Tongue (tissue), 2 donors: Measurements from ENCODE around the gene SH2D1A. TPM values are rescaled to one million over a fixed set of nuclear protein-coding genes. Genes with fewer than 3 reads are reported as not detected.
"Not testable (repeated sequence)": the region's sequence is repeated elsewhere in the genome, so short reads cannot be mapped to it uniquely, and the experiment has no call there.

Source experiments
- DNase-seq: peaks from one replicate; pipeline ENCODE4 v3.0.0-alpha.2; 2015
- total RNA-seq: library from RNA; depleted of rRNA; stranded (reverse); fragments of >200 nt; gene quantifications from one replicate; pipeline ENCODE4 v1.2.3, GENCODE V29; 2014

Gene SH2D1A
- 0.41 TPM for total RNA-seq

DNA sequence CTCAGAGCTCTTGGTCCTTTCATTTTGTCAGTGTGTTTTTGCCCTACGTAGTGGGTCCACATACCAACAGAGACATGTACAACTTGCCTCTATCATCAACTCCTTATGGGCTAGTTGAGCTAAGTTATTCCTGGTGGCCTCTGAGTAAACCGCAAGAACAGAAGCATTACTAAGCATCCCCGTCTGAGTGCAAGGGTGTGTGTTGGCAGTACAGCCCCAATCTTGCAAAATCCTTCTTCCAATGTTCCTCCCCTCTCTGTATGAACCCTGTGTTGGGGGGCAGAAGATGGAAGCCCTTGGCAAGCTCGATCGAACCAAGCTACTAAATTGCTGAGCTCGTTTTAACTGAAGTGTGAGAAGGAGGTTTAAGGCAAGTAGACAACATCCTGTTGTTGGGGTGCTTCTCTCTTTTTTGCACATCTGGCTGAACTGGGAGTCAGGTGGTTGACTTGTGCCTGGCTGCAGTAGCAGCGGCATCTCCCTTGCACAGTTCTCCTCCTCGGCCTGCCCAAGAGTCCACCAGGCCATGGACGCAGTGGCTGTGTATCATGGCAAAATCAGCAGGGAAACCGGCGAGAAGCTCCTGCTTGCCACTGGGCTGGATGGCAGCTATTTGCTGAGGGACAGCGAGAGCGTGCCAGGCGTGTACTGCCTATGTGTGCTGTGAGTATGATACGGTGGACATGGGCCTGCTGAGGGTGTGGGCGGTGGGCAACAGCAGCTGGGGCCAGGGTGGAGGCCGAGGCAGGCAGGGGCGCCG is at the start of gene SH2D1A:
SH2D1A (plus strand) TSS at position 447 of the 760 bp plus-strand sequence; CDS start at position 527, 80 bp downstream.
- DNase-seq = no peak

DNA sequence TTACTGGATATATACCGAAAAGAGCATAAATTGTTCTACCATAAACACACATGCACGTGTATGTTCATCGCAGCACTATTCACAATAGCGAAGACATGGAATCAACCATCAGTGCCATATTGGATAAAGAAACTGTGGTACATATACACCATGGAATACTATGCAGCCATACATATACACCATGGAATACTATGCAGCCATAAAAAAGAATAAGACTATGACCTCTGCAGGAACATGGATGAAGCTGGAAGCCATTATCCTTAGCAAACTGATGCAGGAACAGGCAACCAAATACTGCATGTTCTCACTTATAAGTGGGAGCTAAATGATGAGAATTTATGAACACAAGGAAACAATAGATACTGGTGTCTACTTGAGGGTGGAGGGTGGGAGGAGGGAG is 47.0 kb upstream of the SH2D1A start:
- DNase-seq = not testable (repeated sequence)

DNA sequence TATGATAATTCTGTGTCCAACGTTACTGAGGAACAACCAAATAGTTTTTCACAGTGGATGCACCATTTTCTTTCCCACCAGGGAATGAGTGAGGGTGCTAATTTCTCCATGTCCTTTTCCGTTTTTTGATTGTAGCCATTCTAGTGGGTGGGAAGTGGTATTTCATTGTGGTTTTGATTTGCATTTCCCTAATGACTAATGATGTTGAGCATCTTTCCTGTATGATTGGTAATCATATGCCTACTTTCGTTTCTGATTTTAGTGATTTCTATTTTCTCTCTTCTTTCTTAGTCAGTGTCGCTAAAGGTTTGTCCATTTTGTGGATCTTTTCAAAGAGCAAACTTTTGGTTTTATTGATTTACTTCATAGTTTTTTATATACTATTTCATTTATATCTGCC is 46.0 kb upstream of the SH2D1A start:
- DNase-seq = no peak

DNA sequence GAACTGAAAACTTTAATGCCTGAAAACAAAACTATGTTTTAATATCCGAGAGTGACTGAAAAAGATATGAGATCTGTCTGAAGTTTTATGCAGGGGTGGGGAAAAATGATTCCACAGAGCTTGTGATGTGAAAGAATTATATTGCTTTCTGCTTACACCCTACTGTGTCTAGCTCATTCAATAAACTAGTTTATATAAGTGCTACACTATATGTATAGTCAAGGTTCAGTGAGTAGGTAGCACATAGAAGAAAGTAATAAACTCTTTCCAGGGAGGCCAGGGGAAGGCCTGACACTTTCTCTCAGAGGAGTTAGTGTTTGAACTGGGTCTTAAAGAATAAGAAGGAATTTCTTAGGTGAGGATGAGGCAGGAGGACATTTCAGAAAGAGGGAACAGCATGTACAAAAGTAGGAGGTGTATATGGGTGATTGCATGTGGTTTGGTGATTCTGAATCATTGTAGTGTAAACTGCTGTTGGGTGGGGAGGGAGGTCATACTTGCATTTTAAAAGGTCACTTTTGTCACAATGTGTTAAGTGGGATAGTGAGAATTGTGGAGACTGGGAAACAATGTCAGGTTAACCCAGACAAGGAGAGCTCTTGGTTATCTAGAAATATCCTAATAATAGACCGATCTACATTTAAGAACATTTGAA is 39.0 kb upstream of the SH2D1A start:
- DNase-seq = no peak

DNA sequence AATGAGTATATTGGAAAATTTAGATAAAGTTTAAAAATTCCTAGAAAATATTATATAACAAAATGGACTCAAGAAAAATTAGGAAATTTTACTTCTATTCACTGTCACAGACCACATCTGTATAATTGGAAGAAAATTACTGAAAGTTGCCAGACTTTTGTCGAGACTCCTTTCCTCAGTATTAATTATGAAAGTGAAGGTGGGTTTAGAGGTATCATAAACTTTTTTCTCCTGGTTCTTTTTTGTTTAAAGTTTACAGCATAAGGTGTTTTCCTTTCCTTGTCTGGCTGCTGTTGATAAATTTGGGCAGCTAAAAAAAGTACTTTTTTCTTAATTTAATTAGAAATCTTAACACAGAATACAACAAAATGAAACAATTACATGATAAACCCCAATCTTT is 20.6 kb upstream of the SH2D1A start:
- no peak for DNase-seq

DNA sequence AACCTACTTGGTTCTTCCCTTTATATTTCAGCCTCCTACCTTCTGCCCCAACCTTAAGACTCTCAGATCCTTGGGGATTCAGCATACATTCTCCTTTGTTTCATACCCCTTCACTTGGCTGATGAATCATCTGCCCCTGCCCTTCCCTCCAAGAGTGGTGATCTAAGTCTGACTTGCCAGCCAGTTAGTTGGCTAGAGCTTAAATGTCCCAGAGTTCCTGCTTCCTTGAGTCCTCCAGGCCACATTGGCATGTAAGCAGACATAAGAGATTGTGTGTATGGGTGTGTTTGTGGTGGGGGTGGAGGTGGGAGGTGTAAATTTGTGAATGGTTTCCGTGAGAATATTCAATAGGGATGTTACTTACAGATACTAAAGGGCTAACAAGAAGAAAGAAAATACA is 17.6 kb upstream of the SH2D1A start:
- DNase-seq = no peak

DNA sequence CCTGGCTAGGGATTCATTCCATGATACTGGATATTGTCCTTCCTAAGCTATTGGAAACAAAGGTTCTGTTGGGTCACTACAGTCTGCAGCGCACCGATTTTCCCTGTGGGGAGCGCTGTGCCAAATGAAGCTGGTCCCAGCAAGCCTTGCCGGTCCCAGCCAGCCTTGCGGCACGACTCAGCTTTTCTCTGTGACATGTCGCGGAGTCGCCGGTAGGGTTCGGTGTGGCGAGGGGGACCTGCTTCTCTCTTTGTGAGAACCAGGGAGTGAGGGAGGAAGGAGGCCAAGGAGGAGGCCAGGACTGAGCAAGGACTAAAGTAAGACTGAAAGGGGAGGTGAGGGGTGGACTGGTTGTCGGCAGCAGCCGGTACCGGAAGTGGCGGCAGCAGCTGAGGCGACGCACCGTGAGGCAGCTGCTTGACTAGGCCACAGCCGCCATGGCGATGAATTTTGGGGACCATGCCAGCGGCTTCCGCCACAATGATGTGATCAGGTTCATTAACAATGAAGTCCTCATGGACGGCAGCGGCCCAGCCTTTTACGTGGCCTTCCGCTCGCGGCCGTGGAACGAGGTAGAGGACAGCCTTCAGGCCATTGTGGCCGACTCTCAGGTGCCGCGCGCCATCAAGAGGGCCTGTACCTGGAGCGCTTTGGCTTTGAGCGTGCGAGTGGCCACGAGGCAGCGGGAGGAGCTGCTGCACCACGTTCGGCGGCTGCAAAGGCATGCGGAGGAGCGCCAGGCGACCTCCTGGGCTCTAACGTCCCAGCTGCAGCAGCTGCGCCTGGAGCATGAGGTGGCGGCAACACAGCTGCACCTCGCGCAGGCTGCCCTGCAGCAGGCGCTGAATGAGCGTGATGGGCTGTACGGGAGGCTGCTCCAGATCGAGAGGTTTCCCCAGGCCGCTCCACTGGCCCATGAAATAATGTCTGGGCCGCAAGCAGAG is 13.6 kb upstream of the SH2D1A start, which contains the start of gene TEX13D:
TEX13D (plus strand) TSS at position 180 of the 944 bp plus-strand sequence; CDS start at position 438, 258 bp downstream.
- DNase-seq = no peak

DNA sequence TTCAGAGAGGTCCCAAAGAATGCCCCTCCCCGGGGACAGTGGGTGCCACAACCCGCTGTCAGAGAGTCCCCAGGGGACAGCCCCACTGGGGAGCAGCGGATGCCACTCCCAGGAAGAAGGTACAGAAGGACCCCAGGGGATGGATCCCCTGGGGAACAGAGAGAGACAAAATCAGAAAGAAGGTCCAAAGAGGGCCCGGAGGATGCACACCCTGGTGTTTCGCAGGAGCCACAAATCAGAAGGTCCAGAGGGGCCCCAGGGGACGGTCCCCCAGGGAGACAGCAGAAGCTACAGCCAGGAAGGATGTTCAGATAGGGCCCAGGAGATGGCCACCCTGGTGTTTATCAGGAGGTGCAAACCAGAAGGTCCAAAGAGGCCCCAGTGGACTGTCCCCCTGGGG is 12.5 kb upstream of the SH2D1A start:
- no peak for DNase-seq

DNA sequence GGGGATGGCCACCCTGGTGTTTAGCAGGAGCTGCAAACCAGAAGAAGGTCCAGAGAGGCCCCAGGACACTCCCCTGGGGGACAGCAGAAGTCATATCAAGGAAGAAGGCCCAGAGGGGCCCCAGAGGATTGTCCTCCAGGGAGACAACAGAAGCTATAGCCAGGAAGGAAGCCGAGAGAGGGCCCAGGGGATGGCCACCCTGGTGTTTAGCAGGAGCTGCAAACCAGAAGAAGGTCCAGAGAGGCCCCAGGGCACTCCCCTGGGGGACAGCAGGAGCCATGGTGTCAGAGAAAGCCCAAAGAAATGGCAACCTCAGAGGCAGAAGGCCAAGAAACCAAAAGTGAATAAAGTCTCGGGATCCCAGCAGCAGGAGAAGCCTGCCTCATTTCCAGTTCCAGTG is 11.8 kb upstream of the SH2D1A start:
- DNase-seq = not testable (repeated sequence)

DNA sequence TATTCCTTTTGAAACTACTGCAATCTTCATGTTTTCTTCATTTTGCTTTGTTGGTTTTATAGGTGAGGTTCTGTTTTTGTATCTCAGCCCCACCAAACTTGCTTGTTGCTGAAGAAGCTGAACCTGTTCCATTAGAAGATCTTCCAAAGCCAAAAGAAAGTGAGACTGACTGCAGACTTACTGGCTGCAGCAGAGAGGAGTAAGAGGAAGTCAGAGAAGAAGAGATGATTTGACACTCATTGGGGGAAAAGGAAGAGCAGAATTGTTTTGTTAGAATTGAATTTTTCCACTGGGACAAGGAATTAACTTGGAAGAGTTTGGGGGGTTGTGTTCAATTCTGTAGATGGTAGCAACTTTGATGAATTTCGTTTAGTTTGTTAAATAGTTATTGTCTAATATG is 10.8 kb upstream of the SH2D1A start:
- DNase-seq = no peak

DNA sequence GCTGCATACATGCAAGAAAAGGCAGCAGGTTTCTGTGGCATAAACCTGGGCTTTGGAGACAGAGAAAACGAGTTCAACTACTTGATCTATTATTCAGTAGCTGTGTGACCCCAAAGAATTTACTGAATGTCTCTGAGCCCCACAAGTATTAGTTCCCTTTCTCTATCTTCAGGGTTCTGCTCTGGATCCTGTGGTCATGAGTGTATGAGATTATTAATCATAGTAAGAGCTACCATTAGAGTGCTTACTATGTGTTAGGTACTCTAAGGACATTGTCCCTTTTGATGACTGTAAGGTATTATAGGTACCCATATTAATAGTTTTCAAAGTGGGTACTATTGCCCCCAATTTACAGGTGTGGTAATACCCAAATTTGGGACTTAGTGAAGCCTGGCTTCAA is 8.4 kb upstream of the SH2D1A start:
- DNase-seq = no peak

DNA sequence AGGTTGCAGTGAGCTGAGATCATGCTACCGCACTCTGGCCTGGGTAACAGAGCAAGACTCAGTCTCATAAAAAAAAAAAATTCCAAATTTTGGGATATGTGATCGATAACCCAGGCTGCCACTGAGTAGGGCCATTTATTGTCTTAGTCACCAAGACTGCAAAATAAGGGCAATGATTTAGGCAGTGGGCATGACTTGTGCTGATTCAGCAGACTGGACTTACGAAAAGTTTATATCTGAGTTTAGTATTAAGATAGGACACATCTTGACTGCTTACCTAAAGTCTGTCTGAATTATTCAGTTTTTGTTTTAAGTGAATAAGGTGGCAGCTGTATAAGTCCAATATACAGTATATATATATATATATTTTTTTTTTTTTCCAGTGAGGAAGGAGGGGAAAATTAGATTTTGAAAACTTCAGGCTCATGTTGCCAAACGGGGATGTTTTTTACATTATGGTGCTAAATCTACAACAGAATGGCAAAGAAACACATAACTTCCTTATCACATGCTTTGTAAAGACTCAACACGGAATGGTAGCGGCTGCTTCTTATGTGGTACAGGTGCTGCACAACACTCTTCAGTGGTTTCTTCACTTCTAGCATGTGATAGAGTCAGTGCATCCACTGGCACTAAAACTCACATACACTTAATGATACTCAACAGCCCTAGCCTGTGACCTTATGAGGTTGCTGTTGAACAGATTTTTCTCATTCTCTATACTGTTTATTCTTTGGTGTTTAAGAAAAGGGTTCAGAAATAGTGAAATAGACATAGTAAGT is 7.4 kb upstream of the SH2D1A start:
- no peak for DNase-seq

DNA sequence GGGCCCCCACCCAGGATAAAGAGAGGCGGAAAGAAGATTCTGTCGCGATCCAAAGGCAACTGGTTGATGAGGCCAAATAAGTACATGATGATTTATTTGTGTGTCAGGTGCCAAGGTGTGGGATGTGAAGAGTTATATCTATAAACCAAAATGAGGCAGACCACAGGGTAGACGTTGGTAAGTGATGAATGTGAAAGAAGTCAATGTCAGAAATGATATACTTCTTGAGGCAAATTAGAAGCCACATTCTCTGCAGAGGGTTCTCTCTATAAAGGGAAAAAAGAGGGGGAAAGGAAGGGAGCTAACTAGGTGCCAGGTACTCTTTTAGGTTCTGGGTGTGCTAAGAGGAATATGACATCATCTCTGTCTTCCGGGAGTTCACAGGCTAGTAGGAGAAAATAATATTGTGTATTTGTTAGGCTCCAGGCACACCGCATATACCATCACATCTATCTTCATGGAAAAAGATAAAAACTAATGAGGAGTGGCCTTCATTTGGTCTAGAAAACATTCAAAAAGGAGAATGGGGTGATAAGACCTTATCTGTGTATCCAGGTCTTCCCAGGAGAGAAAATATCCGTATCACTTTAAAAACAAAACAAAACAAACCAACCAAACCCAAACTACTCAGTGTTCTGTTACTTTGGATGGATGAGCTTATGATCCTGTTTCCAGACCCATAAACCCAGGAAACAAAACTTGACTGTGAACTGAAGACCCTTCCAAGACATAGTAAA is 4.8 kb upstream of the SH2D1A start:
- no peak for DNase-seq

DNA sequence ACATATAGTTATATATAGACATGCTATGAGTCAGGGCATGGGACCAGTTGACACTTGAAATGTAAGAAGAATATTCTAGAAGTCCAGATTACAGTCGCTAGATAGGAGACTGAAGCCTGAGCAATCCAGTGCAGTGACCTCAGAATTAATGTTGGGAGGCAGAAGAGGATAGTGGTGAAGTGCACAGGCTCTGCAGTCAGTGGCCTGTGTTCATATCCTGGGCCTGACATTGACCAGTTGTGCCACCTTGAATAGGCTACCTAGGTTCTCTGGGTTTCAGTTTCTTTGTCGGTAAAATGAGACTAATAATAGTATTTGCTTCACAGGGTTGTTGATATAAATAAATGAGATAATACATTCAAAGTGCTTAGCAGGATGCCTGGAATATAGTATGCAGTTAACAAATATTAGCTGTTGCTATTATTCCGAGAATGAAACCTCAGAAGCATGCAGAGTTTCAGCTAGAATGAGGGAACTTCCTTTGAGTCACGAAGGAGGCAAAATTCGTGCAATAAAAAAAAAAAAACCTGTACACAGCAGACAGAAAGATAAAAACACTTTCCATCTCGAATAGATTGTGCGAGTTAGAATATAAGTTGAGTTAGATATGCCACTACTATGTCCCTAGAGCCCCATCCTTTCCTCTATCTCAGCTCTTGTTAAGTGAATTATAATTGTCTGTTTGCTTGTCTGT is 4.0 kb upstream of the SH2D1A start:
- DNase-seq = no peak

DNA sequence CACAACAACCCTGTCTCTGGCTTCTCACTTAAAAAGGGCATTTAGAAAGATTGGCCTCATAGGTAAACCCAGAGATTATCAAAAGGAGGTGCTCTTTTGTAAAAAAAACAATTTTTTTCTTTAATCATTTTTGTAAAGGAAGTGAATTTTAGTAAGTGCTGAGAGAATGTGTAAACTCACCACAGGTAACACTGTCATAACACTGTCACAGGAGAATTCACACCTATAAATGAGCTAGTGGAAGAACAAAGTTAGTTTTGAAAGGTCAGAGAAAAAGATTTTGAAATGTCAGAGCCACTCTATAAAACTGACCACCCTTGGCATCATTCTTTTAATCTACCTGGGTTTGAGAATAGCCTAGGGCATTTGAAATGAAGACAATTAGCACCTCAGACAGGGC is 3.3 kb upstream of the SH2D1A start:
- DNase-seq = no peak

DNA sequence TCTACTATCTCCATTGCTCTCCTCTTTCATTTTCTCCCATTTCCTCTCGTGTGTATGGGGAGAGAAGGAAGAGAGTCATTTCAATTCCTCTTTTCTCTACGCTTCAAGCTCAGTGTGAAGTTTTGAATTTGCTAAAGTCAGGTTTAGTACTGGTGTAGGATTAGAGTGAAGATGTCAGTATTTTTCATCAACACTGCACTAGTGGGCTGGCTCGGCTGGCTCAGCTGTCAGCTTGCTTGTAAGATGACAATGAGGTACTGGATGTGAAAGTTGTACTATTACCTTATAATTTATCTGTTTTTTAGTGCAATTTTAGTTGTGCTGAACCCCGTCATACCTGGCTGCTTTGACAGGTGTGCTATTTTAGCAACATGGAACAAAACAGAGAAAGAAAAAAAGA is 2.1 kb upstream of the SH2D1A start:
- DNase-seq = no peak

DNA sequence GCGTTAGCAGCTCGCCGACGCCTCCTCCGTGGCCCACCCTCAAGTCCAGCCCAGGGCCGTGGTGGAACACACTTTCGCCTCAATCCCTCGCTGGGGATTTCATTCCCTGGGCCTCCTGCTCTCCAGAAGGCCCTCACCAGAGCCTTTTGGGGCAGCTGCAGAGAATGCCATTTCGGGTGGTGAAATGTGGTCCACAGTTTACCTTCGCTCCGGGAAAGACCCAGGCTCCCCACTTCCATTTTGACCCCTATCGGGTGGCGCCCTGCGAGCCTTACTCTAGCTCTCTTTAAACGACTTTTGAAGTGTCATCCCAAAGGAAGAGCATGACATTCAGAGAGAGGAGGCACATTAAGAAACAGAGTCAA is 496 bp downstream of the SH2D1A start:
- DNase-seq = no peak

DNA sequence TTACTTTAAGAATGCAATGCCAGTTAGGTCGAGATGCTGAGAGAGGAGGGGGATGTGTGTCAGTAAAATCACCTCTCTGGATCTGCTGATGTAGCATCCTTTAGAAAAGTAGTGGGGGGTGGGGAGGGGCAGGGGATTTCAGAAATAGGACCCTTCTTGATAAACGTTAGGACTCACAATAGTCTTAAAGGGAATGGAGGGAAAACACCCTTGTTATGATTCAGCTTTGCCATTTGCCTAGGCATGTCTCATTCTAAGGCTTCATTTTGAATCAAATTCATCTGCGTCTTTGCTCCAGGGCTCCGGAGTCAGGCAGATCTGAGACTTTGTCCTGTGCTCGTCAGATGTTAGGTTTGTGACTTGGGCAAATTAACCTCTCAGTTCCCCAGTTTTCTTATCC is 879 bp downstream of the SH2D1A start:
- no peak for DNase-seq

DNA sequence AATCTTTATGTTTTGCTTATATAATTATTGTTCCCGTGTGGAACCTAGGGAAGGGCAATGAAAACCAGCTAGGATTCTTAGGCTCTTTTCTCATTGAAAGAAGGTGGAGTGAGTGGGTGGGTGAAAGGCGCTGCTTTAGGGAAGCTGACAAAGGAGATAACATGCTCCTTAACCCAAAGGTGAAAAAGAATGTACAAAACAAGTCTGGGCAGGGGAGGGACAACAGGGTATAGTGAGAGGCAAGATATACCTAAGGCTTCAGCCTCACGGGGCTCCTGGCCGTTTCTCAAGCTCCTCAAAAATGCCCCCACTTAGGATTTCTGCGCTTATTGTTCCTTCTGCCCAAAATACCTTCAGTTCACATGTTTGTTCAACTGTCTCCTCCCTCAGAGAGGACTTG is 1.8 kb downstream of the SH2D1A start:
- DNase-seq = no peak

DNA sequence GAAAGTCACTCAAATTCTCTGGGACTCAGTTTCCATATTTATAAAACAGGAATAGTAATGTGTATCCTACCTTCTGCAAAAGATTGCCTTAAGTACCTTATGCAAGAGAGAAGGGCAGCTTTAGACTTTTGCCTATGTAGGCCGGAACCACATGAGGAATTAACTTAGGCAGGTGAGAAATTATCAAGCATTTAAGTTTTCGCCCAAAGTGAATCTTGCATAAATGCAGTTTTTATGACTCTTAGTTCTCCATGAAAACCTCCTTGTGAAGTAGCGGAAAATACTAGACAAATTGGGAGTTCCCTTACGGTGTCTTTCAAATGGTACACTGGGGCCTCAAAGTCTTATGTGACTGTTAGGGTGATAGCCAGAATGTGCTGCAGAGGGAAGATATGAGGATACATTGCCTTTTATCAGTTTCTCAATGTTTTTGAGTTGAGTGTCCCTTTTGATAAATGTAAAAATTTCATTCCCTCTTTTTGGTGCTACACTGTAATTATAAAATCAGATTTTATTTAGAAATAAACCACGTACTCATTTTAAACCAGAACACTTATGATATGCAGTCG is 2.6 kb downstream of the SH2D1A start:
- no peak for DNase-seq
